Subcutaneous abdominal adipose tissue (tissue), 5 donors: ENCODE data around the gene MRPL9.
A peak's percentile ranks its signal among the peaks of the same experiment; 100 is the strongest.

Source experiments
- H3K27ac ChIP-seq: one replicate; pipeline ENCODE4 v1.7.0; 2013; ENCODE audit warnings: low read depth, mild to moderate bottlenecking, inconsistent platforms, low read length, moderate library complexity
- H3K27me3 ChIP-seq, 5 donors: one replicate each; pipeline ENCODE4 v1.7.0; 2013; ENCODE audit warnings: low read length in 5 of 5, inconsistent platforms in 1 of 5; ENCODE audit not compliant: control insufficient read depth in 5 of 5, insufficient read depth in 4 of 5
- H3K36me3 ChIP-seq, 5 donors: one replicate each; pipeline ENCODE4 v1.7.0; 2013; ENCODE audit warnings: low read length in 5 of 5; ENCODE audit not compliant: control insufficient read depth in 5 of 5, insufficient read depth in 5 of 5
- H3K4me1 ChIP-seq, 5 donors: one replicate each; pipeline ENCODE4 v1.7.0; 2013; ENCODE audit warnings: low read length in 5 of 5, mild to moderate bottlenecking in 3 of 5, moderate library complexity in 1 of 5; ENCODE audit not compliant: control insufficient read depth in 5 of 5, insufficient read depth in 5 of 5
- H3K4me3 ChIP-seq, 5 donors: one replicate each; pipeline ENCODE4 v1.7.0; 2013; ENCODE audit warnings: low read length in 5 of 5, low read depth in 1 of 5
- H3K9ac ChIP-seq, 5 donors: one replicate each; pipeline ENCODE4 v1.7.0; 2013; ENCODE audit warnings: low read length in 5 of 5, mild to moderate bottlenecking in 4 of 5, moderate library complexity in 3 of 5
- H3K9me3 ChIP-seq, 5 donors: one replicate each; pipeline ENCODE4 v1.7.0; 2013; ENCODE audit warnings: low read length in 5 of 5; ENCODE audit not compliant: control insufficient read depth in 5 of 5
- donor health status: healthy.
- donor health status: healthy.
- donor health status: healthy.
- donor health status: healthy.
- donor health status: healthy.

MRPL9 gene

DNA sequence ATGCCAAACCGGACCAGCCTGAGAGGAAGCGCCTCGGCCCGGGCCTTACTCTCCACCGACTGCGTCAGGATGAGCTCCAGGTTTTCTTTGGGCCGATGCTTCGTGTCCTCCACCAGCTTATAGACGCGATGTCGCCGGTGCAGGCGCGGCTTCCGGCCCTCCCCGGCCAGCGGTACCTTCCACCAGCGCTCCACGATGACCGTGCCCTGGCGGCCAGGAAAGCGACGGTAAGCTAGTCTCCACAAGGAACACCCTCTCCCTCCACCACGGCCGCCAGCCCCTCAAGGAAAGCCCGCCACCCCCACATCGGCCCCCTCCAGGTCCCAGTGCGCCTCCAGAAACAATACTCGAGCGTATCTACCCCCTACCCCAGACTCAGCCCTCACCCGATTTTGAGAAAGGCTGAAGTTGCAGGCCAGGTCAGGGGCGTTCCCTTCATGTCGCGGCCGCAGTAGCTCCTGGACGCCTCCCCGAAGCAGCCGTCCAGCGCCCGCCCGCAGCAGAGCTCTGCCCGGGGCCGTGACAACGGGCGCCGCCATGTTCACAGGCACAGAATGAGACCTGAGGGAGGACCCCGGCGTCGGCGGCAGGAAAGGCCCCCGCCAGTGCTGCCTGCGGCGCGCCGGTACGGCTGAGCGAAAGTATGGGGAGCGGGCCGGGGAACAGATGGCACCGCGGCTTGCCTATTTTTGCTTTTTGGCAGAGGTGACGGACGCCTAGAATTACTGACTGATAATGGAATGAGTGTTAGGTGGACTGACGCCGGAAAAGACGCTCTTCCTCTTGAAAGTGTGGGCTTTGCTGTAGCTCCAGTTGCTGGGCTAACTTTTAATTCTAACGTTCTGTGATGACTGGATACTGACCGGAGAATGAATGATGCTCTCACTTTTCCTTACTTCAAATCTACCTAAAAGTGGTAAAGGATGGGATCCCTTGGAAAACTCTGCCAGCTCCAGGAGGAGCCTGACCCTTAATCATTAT lies at the start of gene MRPL9:
Gene MRPL9 (minus strand): TSS at position 556 of the 981 bp plus-strand sequence. CDS start 17 bp downstream, at position 539.
- Histone ChIP-seq H3K4me3 (peak within 1 kb of the TSS; percentile 79 to 93 (median 83)), H3K9me3 (no peaks in the 10 kb centered on the region), H3K27me3 (no peaks in the 10 kb centered on the region), H3K27ac (peak within 1 kb of the TSS; percentile 83), H3K4me1 (peaks cover 2 to 18% (median 15%) of the 10 kb centered on the region in 5 donors), H3K36me3 (peaks cover 11 to 36% (median 30%) of the 10 kb centered on the region in 5 donors), H3K9ac (peak within 1 kb of the TSS; percentile 71 to 92 (median 87))

DNA sequence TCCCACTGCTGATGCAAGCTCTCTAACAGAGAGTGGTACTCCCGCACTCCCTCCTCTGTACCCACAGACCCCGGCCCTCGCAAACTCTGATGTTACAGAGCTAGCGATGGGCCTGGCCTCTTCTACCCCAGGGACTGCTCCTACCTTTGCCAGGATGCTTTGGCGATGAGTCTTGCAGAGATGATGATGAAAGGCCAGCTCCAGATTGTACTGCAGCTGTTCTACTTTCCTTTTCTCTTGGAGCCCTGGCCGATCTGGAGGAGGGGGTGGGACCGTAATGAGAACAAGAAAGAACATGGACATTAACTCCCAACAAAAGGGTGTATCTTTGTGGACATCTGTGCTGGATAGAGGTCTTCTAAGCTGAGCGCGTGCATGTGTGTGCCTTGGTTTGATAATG lies 47.9 kb upstream of the MRPL9 start:
- Histone ChIP-seq H3K27ac (no peak overlapping the region), H3K4me3 (no peak overlapping the region), H3K4me1 (peaks cover 0 to 18% (median 3%) of the 10 kb centered on the region in 5 donors), H3K27me3 (peaks cover 0 to 5% (median 2%) of the 10 kb centered on the region in 5 donors), H3K36me3 (no peaks in the 10 kb centered on the region), H3K9ac (no peak overlapping the region), H3K9me3 (no peaks in the 10 kb centered on the region)

DNA sequence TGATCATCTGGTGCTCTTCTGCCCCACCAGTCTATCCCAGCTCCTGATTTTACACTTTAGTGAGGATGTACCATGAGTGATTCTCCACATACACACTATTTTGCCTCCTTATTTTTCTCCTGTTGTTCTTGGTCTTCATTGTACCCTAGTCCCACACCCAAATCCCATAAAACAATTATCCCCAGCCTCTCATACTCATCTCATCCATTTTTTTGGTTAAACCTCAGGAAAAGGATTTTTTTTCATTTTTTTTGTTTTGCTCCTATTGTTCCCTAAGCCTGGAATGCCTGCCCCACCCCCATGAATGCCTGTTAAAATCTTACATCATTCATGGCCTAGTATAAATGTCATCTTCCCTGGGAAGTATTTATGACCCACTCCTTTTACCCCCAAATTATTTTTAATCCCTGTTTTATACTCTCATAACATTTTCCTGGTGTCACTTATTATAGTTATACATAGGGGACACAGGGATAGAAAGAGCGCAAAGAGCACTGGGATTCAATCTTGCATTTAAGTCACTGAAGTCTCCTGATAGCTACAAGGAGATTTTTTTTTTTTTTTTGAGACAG lies 46.8 kb upstream of the MRPL9 start:
- Histone ChIP-seq H3K4me3 (no peak overlapping the region), H3K9ac (peak overlapping the region in 1 of 5 donors; percentile 41), H3K9me3 (no peaks in the 10 kb centered on the region), H3K27me3 (peaks cover 0 to 5% (median 0%) of the 10 kb centered on the region in 5 donors), H3K4me1 (peaks cover 0 to 24% (median 3%) of the 10 kb centered on the region in 5 donors), H3K36me3 (no peaks in the 10 kb centered on the region), H3K27ac (peak overlapping the region; percentile 64)

DNA sequence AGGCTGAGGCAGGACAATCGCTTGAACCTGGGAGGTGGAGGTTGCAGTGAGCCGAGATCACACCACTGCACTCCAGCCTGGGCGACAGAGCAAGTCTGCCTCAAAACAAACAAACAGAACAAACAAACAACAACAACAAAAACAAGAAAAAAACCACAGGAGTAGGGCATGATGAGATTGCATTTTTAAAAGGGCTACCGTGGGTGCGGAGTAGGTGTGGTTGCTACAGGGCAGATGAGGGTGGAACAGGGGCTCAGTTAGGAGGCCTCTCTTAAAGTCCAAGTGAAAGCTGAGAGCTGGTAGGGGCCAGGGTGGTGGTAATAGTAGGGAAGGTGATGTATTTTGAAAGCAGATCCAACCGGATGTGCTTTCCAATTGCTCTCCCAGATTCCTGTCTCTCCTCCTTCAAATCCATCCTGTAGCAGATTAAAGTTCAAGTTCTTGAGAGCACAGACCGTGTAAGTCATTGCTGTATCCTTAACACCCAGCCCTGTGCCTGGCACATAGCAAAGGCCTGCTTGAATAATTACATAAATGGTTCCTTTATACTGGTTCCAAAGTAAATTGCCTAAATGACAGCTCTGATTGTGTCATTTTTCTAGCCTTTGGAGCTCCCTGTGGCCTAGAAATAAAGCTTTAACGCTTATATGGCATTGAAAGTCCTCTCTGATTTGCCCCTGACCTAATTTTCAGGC lies 46.1 kb upstream of the MRPL9 start:
- Histone ChIP-seq H3K27ac (peak overlapping the region; percentile 64), H3K4me3 (no peak overlapping the region), H3K9ac (peak overlapping the region in 1 of 5 donors; percentile 41), H3K9me3 (no peaks in the 10 kb centered on the region), H3K36me3 (no peaks in the 10 kb centered on the region), H3K27me3 (peaks cover 0 to 5% (median 0%) of the 10 kb centered on the region in 5 donors), H3K4me1 (peaks cover 0 to 27% (median 3%) of the 10 kb centered on the region in 5 donors)

DNA sequence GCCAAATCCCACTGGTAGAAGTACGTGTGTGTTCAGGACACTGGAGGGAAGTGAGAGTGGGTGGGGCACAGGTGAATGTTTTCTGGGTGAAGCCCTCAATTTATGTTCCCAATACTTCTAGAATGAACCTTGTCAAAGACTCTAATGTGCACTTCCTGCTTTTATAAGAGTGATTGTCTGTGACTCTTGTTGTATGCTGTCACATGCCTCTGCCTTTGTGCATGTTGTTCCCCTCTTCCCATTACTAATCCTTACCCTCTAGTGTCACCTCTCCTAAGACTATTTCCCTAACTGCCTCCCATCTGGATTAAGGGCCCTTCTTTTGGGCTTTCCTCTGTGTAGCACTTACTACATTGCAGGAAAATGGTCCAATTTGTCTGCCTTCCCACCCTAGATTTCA lies 44.5 kb upstream of the MRPL9 start:
- Histone ChIP-seq H3K9me3 (no peaks in the 10 kb centered on the region), H3K27ac (no peak overlapping the region), H3K36me3 (no peaks in the 10 kb centered on the region)

DNA sequence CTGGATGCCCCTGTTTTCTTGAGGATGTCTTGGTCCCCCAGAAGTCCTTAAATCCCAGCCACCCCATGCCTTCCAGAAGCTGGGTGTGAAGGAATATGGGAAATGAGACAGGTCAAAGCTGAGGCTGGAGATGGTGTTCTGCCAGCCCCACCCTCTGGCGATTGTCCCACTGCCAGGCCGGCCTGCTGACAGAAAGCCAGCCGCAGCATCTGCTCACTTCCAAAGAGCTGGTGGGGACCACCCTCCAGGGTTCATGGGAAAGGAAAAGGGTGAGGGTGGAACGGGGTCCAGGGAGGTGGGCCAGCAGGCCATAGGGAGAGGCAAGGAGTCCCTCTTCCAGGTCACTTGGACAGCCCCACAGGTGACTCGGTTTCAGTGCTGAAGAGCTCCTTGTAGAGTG lies 43.8 kb upstream of the MRPL9 start:
- no peak overlapping the region for H3K9ac ChIP-seq
- H3K27me3 ChIP-seq, result peaks cover 0 to 16% (median 0%) of the 10 kb centered on the region in 5 donors
- H3K9me3 ChIP-seq, result no peaks in the 10 kb centered on the region
- H3K27ac ChIP-seq, result no peak overlapping the region
- H3K4me1 ChIP-seq, result peaks cover 0 to 40% (median 9%) of the 10 kb centered on the region in 5 donors
- no peak overlapping the region for H3K4me3 ChIP-seq
- no peaks in the 10 kb centered on the region for H3K36me3 ChIP-seq

More for the DNA sequence above, 44.5 kb upstream of the MRPL9 start:
- peaks cover 0 to 14% (median 0%) of the 10 kb centered on the region in 5 donors for H3K27me3 ChIP-seq
- peaks cover 0 to 34% (median 5%) of the 10 kb centered on the region in 5 donors for H3K4me1 ChIP-seq
- H3K9ac ChIP-seq, result no peak overlapping the region
- H3K4me3 ChIP-seq, result no peak overlapping the region

DNA sequence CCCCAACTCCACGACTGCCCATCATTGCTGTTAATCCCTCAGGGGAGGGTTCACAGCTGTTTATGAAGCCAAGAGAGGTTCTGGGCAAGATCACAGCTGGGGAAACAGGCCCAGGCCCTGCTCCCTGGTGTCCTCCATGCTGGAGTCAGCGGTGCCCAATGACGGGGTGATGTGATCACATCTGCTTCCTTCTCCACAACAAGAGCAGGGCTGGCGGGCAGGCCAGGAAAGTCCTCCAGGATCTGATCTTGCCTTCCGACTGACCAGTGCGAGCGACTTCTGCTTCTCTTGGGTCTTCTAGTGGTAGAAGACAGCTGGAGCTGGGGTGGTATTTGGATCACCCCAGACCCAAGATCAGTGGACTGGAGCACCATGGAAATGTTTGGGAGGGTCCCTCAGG lies 42.9 kb upstream of the MRPL9 start:
- Histone ChIP-seq H3K9me3 (no peaks in the 10 kb centered on the region), H3K36me3 (no peaks in the 10 kb centered on the region), H3K27me3 (peaks cover 0 to 16% (median 5%) of the 10 kb centered on the region in 5 donors), H3K4me3 (no peak overlapping the region), H3K27ac (no peak overlapping the region), H3K4me1 (peaks cover 0 to 38% (median 9%) of the 10 kb centered on the region in 5 donors), H3K9ac (no peak overlapping the region)

DNA sequence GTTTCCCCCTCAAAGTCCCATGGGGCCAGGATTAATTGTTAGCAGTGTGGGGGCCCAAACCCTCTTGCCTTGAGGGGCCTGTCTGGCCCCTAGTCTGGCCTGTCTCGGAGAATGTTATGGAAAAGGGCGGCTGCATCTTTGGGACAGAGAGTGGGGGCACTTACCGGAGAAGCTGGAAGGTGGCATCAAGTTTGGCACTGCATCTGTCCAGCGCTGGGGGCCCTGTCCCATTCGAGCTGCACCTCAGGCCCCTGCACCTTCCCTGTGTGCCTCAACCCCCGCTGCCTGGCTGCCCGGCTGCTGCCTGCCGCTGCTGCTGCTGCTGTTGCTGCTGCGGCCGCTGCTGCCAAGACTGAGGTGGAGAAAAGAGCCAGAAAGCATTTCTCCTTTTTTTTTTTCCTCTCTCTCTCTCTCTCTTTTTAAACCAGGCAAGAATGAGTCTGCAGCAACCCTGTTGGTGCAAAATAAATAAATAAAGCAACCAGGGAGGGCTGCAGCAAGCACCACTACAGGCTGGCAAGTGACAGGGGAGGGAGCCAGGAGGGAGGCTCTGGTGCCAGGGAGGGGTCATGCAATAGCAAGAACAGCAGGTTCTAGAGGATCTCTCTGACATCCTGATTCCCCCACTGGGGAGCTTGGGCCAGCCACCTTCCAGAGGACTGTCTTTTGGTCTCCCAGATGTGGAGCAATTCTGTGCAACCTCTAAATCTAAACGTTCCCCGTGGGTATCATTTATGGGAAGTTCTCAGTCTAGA lies 41.9 kb upstream of the MRPL9 start, which contains the start of gene LINGO4:
Gene LINGO4 (minus strand): TSS at position 354 of the 755 bp plus-strand sequence. CDS start 2,715 bp downstream, outside the sequence.
- no peak within 1 kb of the TSS for H3K9ac ChIP-seq
- peaks cover 0 to 19% (median 10%) of the 10 kb centered on the region in 5 donors for H3K27me3 ChIP-seq
- no peak within 1 kb of the TSS for H3K27ac ChIP-seq
- no peak within 1 kb of the TSS for H3K4me3 ChIP-seq
- peaks cover 0 to 33% (median 9%) of the 10 kb centered on the region in 5 donors for H3K4me1 ChIP-seq
- no peaks in the 10 kb centered on the region for H3K9me3 ChIP-seq
- no peaks in the 10 kb centered on the region for H3K36me3 ChIP-seq

DNA sequence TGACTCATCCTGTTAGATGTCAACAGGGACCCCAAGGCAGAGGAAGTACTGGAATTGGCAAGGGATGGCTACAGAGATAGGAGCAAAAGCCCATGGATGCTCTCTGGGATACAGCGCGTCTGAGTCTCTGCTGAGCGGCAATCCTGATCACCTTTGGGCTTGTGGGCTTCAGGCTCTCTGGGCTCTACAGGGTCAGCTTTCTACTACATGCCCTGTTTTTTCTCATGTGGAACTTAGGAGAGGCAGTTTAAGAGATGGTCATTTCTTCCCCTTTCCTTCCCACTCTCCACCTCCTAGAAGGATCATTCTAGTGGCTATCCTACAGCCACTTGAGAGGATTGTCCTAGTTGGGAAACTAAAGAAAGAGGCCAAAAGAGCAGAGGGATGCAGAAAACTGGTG lies 40.6 kb upstream of the MRPL9 start:
- no peak overlapping the region for H3K9ac ChIP-seq
- no peak overlapping the region for H3K4me3 ChIP-seq
- no peak overlapping the region for H3K27ac ChIP-seq
- no peaks in the 10 kb centered on the region for H3K36me3 ChIP-seq
- peaks cover 0 to 22% (median 6%) of the 10 kb centered on the region in 5 donors for H3K4me1 ChIP-seq
- H3K9me3 ChIP-seq, result no peaks in the 10 kb centered on the region
- H3K27me3 ChIP-seq, result peaks cover 0 to 22% (median 17%) of the 10 kb centered on the region in 5 donors
